GM21423 (cell line): ENCODE measurements around the gene FAU.
"Not testable (repeated sequence)": the region's sequence is repeated elsewhere in the genome, so short reads cannot be mapped to it uniquely, and the experiment has no call there.

ENCODE experiments used
- ATAC-seq: cut with Tn5 transposase; IDR thresholded peaks from one replicate; pipeline ENCODE4 v1.9.1; 2021; ENCODE audit warnings: mild to moderate bottlenecking, moderate library complexity; ENCODE audit not compliant: unreplicated experiment

FAU gene

GRCh38 chr11:65121865-65122696 is at the start of gene FAU, which contains the start of gene MRPL49:
Gene FAU (minus strand): TSS chr11:65122134. CDS start chr11:65121813, 321 bp downstream.
Gene MRPL49 (plus strand): TSS chr11:65122321. CDS start chr11:65122347, 26 bp downstream.
- peak; percentile 65 for ATAC-seq

- no peak for ATAC-seq
Observed at GRCh38 chr11:65170058-65170534, 48.2 kb upstream of the FAU start, which contains the start of gene SPDYC. Gene SPDYC (plus strand): TSS chr11:65170233. CDS start chr11:65171358, 1,125 bp downstream.

GRCh38 chr11:65169164-65169641 is 47.3 kb upstream of the FAU start:
- no peak for ATAC-seq

DNA sequence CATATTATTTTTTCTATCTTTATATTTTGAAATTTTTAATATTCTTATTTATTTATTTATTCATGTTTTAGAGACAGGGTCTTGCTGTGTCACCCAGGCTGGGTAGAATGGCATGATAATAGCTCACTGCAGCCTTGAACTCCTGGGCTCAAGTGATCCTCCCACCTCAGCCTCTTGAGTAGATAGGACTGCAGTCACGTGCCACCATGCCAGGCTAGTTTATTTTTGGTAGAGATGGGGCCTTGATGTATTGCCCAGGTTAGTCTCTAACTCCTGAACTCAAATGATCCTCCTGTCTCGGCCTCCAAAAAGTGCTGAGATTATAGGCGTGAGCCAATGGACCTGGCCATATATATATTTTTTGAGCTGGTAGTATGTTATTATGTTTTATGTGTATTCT is 45.7 kb upstream of the FAU start:
- ATAC-seq, result no peak

DNA sequence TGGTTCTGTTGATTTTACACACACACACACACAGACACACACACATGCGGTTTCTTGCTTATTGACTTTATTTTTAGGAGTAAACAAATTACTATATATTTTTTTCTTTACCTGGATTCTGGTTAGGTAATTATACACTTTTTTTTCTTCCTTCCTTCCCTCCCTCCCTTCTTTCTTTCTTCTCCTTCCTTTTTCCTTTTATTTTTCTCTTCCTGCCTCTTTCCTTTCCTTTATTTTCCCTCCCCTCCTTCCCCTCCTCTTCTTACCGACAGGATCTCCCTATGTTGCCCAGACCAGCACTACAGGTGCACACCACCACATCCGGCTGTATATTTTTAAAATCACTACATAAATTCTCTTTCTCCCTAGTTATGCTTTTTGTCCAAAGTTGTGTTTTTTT is 45.0 kb upstream of the FAU start:
- ATAC-seq, result no peak

DNA sequence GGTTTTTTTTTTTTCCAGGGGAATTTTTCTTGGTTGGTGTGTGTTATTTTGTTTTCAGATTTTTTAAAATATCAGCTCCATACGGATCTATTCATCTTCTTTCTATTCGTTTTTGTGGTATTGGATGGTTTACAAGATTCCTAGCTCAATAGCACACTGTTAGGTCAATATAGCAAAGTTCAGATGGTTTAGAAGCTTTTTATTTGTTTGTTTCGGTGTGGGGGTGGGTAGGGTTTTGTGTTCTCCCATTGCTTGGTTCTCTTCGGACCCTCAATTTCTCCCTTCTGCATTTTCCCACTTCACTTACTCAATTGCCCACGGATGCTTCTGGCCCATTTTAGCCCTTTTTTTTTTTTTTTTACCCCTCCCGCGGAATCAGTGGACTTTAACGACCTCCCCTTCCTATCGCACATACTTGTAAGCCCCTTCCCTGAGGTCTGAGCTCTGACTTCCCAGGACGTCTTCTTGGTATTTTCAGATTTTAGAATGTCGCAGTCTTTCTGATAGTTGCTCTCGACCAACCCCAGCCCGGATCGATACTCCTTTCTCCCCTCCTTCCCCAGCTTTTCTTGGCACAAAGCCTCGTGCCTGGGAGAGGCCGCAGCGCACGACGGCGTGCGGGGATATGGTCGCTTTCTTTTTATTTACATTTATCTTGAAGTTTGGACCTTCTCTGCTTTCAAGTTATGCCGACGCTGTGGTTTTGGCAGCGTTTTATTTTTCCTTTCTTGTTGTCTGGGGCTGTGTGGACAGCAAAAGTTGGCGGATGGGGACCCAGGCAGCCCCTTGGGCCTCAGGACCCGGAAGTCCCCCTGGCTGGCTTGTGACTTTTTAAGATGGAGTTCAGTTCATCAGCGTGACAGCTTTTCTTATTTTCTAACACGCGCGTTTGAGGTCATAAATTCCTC is 43.7 kb upstream of the FAU start:
- ATAC-seq, result no peak

- no peak for ATAC-seq
Observed at GRCh38 chr11:65163684-65164083, 41.8 kb upstream of the FAU start.

- no peak for ATAC-seq
Observed at GRCh38 chr11:65160643-65161042, 38.7 kb upstream of the FAU start.

- no peak for ATAC-seq
Observed at GRCh38 chr11:65159012-65159411, 37.1 kb upstream of the FAU start.

GRCh38 chr11:65157336-65157735 is 35.4 kb upstream of the FAU start:
- no peak for ATAC-seq

- ATAC-seq, result no peak
Observed at GRCh38 chr11:65156926-65157325, 35.0 kb upstream of the FAU start.

GRCh38 chr11:65156256-65156655 is 34.3 kb upstream of the FAU start:
- no peak for ATAC-seq

GRCh38 chr11:65152122-65152521 is 30.2 kb upstream of the FAU start:
- no peak for ATAC-seq

DNA sequence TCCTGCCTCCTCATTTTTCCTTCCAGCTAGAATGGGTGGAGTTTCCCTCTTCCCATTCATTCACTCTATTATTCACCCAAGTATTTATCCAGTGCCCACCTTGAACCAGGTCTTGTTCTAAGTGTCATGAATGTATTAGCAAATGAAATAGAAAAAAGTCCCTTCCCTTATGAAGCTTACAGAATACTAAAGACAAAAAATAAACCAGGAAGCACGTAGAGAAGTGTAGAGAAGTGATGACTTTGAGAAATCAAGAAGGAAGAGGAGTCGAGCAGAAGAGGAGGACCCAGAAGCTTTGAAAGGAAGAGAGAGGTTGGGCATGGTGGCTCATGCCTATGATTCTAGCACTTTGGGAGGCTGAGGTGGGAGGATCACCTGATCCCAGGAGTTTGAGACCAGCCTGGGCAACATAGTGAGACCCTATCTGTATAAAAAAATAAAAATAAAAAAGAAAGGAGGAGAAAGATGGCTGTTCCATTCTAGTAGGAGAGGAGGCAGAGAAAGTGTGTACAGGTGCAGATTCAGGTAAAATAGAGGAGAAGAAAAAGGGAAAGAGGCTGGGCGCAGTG is 29.5 kb upstream of the FAU start:
- no peak for ATAC-seq

DNA sequence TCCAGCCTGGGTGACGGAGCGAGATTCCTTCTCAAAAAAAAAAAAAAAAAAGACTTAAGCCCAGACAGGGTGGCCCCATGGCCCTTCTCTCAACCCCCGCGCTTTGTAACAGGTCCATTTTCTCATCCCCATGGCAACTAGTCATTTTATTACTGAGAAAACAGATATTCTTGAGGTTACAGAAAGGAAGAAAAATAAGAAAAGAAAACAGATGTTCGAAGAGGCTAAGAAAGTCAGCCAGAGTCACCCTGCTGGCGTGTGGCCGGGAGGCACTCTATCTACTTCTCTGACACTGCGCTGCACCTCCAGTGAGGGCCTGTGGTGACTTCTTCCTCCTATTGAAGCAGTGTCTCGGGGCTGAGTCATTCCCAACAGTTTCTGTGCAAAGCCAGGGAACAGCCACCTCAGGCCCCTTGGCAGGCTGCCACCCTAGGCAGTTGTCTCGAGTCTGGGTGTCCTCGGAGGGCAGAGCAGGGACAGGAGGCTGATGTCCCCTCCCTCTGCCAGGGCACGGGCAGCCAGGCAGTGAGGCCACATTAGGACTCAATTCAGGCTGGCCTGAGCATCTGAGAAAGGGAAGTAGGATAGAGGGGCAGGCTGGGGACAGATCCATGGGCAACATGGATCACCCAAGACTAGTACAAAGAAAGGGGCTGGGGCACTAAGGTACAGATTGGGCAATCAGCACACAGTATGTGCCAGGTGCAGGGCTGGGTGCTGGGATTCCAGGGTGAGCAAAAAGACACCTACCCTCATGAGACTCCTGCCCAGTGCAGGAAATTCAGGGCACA is 28.8 kb upstream of the FAU start:
- no peak for ATAC-seq

GRCh38 chr11:65150131-65150508 is 28.2 kb upstream of the FAU start:
- not testable (repeated sequence) for ATAC-seq

DNA sequence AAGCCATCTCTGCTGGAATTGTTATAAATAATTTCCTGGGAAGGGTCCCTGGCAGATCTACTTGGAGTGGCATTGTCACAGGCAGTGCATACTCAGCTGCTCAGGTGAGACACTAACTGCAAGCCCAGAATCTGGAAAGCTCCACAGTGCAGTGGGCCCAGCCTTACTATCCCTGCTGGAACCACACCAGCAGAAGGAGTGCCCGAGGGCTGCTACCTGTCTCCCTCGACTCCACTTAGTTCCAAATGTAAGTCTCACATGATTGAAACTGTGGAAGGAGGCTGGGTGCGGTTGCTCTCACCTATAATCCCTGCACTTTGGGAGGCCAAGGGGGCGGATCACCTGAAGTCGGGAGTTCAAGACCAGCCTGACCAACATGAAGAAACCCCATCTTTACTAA is 26.7 kb upstream of the FAU start:
- ATAC-seq, result no peak

- no peak for ATAC-seq
Observed at GRCh38 chr11:65147352-65148075, 25.6 kb upstream of the FAU start.

DNA sequence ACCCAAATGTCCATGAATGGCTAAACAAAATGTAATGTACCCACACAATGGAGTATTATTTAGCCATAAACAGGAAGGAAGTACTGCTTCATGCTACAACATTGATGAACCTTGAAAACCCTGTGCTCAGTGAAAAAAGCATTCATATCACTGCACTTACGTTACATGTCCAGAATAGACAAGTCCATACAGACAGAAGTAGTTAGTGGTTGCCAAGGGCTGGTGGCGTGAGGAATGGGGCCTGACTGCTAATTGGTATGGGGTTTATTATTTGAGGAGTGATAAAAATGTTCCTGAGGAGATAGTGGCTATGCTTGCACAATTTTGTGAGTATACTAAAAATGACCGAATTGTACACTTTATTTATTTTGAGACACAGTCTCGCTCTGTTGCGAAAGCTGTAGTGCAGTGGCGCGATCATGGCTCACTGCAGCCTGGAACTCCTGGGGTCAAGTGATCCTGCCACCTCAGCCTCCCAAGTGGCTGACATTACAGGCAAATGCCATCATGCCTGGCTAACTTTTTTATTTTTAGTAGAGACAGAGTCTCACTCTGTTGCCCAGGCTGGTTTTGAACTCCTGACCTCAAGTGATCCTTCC is 20.1 kb upstream of the FAU start:
- no peak for ATAC-seq
